ENCODE data around the gene TSHZ3. TPM values are rescaled to one million over a fixed set of nuclear protein-coding genes. Genes with fewer than 3 reads are reported as not detected.

The TSHZ3 gene
- total RNA-seq, 1 experiment from 2014 or later = 3.2 TPM

DNA sequence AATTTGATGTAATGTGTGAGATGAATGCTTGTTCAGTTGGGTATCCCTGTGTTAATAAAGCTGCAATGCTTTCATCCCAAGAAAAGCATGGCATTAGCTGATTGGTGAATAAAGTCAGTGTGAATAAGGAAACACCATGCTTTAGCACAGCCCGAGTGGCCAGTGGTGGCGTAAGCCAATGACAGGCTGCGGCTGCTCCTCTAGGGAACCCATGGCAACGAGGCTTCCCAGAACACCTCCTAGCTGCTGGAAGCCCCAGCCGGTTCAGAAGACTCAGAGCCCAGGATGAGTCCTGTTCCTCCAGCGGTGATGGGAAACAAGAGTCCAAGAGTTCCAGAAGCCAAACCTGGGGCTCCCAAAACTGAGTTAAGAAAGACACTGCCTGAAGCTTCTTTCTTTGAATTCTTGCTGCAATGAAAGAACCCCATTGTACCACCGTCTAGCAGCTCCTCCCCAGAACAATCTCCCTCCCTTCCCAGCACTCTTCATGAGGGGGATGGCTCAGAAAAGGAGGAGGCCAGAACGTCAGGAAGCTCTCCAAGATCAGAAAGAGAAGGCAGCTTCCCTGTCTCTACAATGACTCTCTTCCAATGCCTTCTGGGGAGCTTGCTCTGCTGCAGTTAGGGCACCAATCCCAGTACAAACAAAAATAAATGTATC lies 58.2 kb downstream of the TSHZ3 start:
- Mint-ChIP-seq H3K36me3 (ENCODE audit: insufficient read depth in 1 of 3, low read depth in 3 of 3) (no peaks in the 10 kb centered on the region; a peak in 2 of 7 replicates), H3K27me3 (ENCODE audit: low read depth) (no peaks in the 10 kb centered on the region), H3K9me3 (no peaks in the 10 kb centered on the region; a peak in 1 of 5 replicates), H3K4me3 (no peak overlapping the region), H3K4me1 (peaks cover under 1 to 2% of the 10 kb centered on the region in 2 experiments; a peak in 3 of 4 replicates), H3K27ac (no peak overlapping the region)
- Histone ChIP-seq H3K27ac (ENCODE audit: insufficient read length, low read depth, low read length) (no peak overlapping the region), H2AK5ac (ENCODE audit: insufficient read length, low read length) (no peak overlapping the region), H4K20me1 (ENCODE audit: control insufficient read depth, insufficient read depth, insufficient read length) (no peaks in the 10 kb centered on the region), H4K5ac (ENCODE audit: insufficient read length, low read depth, low read length) (no peak overlapping the region), H2BK20ac (ENCODE audit: low read depth, low read length, poor library complexity, severe bottlenecking) (no peak overlapping the region), H3T11ph (ENCODE audit: low read length) (no peak overlapping the region), H3K23me2 (ENCODE audit: insufficient read length, low read depth, low read length, poor library complexity, severe bottlenecking) (no peaks in the 10 kb centered on the region), H3K4me2 (ENCODE audit: insufficient read depth, insufficient read length, low read length) (no peak overlapping the region), H2BK120ac (ENCODE audit: low read depth, low read length, poor library complexity, severe bottlenecking) (no peak overlapping the region), H2BK5ac (ENCODE audit: insufficient read length, low read length) (no peak overlapping the region), H4K91ac (ENCODE audit: insufficient read length, low read depth, low read length) (no peak overlapping the region), H3K79me2 (ENCODE audit: insufficient read depth, low read length) (peaks cover 2% of the 10 kb centered on the region; the same call in 1 of the 2 replicates), H2BK12ac (ENCODE audit: insufficient read length, low read depth, low read length) (no peak overlapping the region), H2BK15ac (ENCODE audit: low read depth, low read length) (no peak overlapping the region), H3K56ac (ENCODE audit: insufficient read length, low read depth, low read length) (no peak overlapping the region), H3K9me3 (ENCODE audit: control insufficient read depth, low read depth, low read length) (no peaks in the 10 kb centered on the region), H3K18ac (ENCODE audit: insufficient read length, low read depth, low read length) (no peak overlapping the region), H3K79me1 (ENCODE audit: insufficient read depth, low read depth, low read length, poor library complexity, severe bottlenecking) (no peaks in the 10 kb centered on the region), H3K4ac (ENCODE audit: low read depth, low read length) (no peak overlapping the region), H2AFZ (ENCODE audit: low read length) (no peak overlapping the region), H3K14ac (ENCODE audit: insufficient read depth, low read length) (no peak overlapping the region; the same call in 1 of the 2 replicates), H4K8ac (replicated peaks; ENCODE audit: insufficient read length, low read depth, low read length) (no peak overlapping the region), H3K4me1 (ENCODE audit: insufficient read depth, low read length) (no peaks in the 10 kb centered on the region), H3K27me3 (ENCODE audit: insufficient read depth, low read length) (no peaks in the 10 kb centered on the region), H3K9ac (ENCODE audit: extremely low read depth, insufficient read length, low read length) (no peak overlapping the region), H3K23ac (ENCODE audit: insufficient read length, low read depth, low read length) (no peak overlapping the region)
- DNase-seq = no peak
- no peak for TF ChIP-seq CTCF (conservative IDR thresholded peaks at IDR 0.05)
- WGBS (ENCODE audit: extremely low coverage, insufficient read length, low lambda C conversion rate) = no CpG with 5 or more reads among the region's 8 CpGs
